Left ventricle myocardium inferior (tissue), 1 donor: ENCODE data around the gene ZDHHC13. TPM values are rescaled to one million over a fixed set of nuclear protein-coding genes. Genes with fewer than 3 reads are reported as not detected.

Experiments
- DNase-seq: peaks from one replicate; pipeline ENCODE4 v3.0.0-alpha.2; 2020
- H3K27ac ChIP-seq: fragments of 200-600 bp; replicated peaks from 2 replicates; pipeline ENCODE4 v1.8.0; 2021
- H3K27me3 ChIP-seq: fragments of 200-600 bp; 2 replicates; pipeline ENCODE4 v1.8.0; 2021; ENCODE audit warnings: low read depth
- H3K36me3 ChIP-seq: fragments of 200-600 bp; 2 replicates; pipeline ENCODE4 v1.8.0; 2021
- H3K4me1 ChIP-seq: fragments of 200-600 bp; 2 replicates; pipeline ENCODE4 v1.8.0; 2021
- H3K4me3 ChIP-seq: fragments of 200-600 bp; 2 replicates; pipeline ENCODE4 v1.8.0; 2021; ENCODE audit warnings: mild to moderate bottlenecking, moderate library complexity
- H3K9me3 ChIP-seq: fragments of 200-600 bp; replicated peaks from 2 replicates; pipeline ENCODE4 v1.8.0; 2021
- CTCF ChIP-seq: fragments of 200-600 bp; IDR thresholded peaks from 2 replicates; pipeline ENCODE4 v1.8.0; 2021; ENCODE audit warnings: antibody characterized with exemption, mild to moderate bottlenecking, borderline replicate concordance
- intact Hi-C: fragments of 100-400 bp; cut with micrococcal nuclease; formaldehyde crosslinking; loops from one replicate; pipeline ENCODE4 v1.11.0; 2022
- total RNA-seq: library from RNA; stranded (reverse); fragmentation: NEBNext Ultra II Directional; extraction: Animal tissue kit (Norgen Biotek cat#: 25700); gene quantifications from one replicate; pipeline ENCODE4 v1.2.1, GENCODE V29; 2021
- donor health status: DM: no; HTN: yes; CAD: no; lungs with severe emphysema.

Gene ZDHHC13
- total RNA-seq, 1 donor from 2014 or later, result 8.0 TPM

- peaks cover 52% of the 10 kb centered on the region for H3K4me1 ChIP-seq
- no peak for TF ChIP-seq CTCF
- no peak for DNase-seq
- H3K9me3 ChIP-seq, result peaks cover 4% of the 10 kb centered on the region
- no peaks in the 10 kb centered on the region for H3K27me3 ChIP-seq
- peak overlapping the region; percentile 65 for H3K27ac ChIP-seq
- no peak overlapping the region for H3K4me3 ChIP-seq
- intact Hi-C loops, result no loop called here
- H3K36me3 ChIP-seq, result no peaks in the 10 kb centered on the region
These were observed 104.1 kb downstream of the ZDHHC13 start for GRCh38 chr11:19220903-19221724.

- H3K4me3 ChIP-seq, result no peak overlapping the region
- no peaks in the 10 kb centered on the region for H3K36me3 ChIP-seq
- TF ChIP-seq CTCF, result no peak
- H3K27ac ChIP-seq, result peak overlapping the region; percentile 52
- no peak for DNase-seq
- H3K4me1 ChIP-seq, result peaks cover 26% of the 10 kb centered on the region
- H3K27me3 ChIP-seq, result no peaks in the 10 kb centered on the region
- intact Hi-C loops, result no loop called here
- H3K9me3 ChIP-seq, result peaks cover 4% of the 10 kb centered on the region
These were observed 108.2 kb downstream of the ZDHHC13 start for GRCh38 chr11:19225123-19225522.

GRCh38 chr11:19225581-19225980 is 108.6 kb downstream of the ZDHHC13 start:
- Histone ChIP-seq H3K27me3 (no peaks in the 10 kb centered on the region), H3K4me1 (peaks cover 26% of the 10 kb centered on the region), H3K27ac (peak overlapping the region; percentile 52), H3K4me3 (no peak overlapping the region), H3K9me3 (peaks cover 4% of the 10 kb centered on the region), H3K36me3 (no peaks in the 10 kb centered on the region)
- no peak for TF ChIP-seq CTCF
- intact Hi-C loops, result no loop called here
- DNase-seq, result no peak

Other genes starting within 250 kb of the ZDHHC13 start
- not detected for gene MRGPRX1, start 177.8 kb upstream of the ZDHHC13 start, total RNA-seq
- gene MRGPRX2, start 56.5 kb upstream of the ZDHHC13 start, total RNA-seq, result not detected
- 2,290 TPM for gene CSRP3, start 84.8 kb downstream of the ZDHHC13 start, total RNA-seq
- 3.6 TPM for gene E2F8, start 123.8 kb downstream of the ZDHHC13 start, total RNA-seq